HepG2 (cell line): Measurements from ENCODE around the gene MT4. TPM values are rescaled to one million over a fixed set of nuclear protein-coding genes. Genes with fewer than 3 reads are reported as not detected.

Experiments
- ATAC-seq: fragments of 200-7000 bp; cut with Tn5 transposase; 3 replicates; pipeline ENCODE4 v1.9.1; 2020; ENCODE audit warnings: mild to moderate bottlenecking, moderate library complexity
- BruUV-seq: library from RNA; stranded (reverse); fragments of 400-500 nt; replicated peaks from 2 replicates; lab custom pipeline; 2021; lab: Mats Ljungman, UMichigan
- CTCF ChIA-PET: fragments of 300-600 bp; formaldehyde crosslinking; extraction: SDS; loops from one replicate; lab custom pipeline; 2021; ENCODE audit warnings: low total read pairs, inconsistent platforms, low intra/inter-chr PET ratio; lab: Yijun Ruan, JAX
- POLR2A ChIA-PET: fragments of 350-600 bp; sonication (Branson Sonifier 250); formaldehyde crosslinking; loops from one replicate; lab custom pipeline; 2020; ENCODE audit warnings: antibody characterized with exemption, inconsistent platforms; lab: Yijun Ruan, JAX
- DNase-seq: peaks from one replicate; pipeline ENCODE4 v3.0.0-alpha.2; 2015; ENCODE audit warnings: low spot score
- FAIRE-seq: peaks from 3 replicates; lab custom pipeline; 2011; peaks lifted over from hg19 to GRCh38; lab: Jason Lieb, UNC
- H2AFZ ChIP-seq: one replicate; pipeline ENCODE4 v1.6.1; 2011; ENCODE audit warnings: low read length, inconsistent platforms
- H3K27ac ChIP-seq: fragments of 300-600 bp; 3 replicates; pipeline ENCODE4 v1.8.0; 2011; ENCODE audit warnings: mixed run types, mild to moderate bottlenecking, mixed read lengths, low read length, inconsistent platforms; ENCODE audit not compliant: insufficient read depth; ENCODE audit errors: extremely low read length
- H3K27me3 ChIP-seq, 2 experiments: fragments of 200-600 bp in 1 of 2; 2 replicates in 1 of 2; 3 replicates in 1 of 2; pipeline versions ENCODE4 v1.6.0 to v1.8.0; 2011; ENCODE audit warnings: low read length in 2 of 2, mild to moderate bottlenecking in 2 of 2, moderate library complexity in 2 of 2, inconsistent platforms in 1 of 2; ENCODE audit not compliant: insufficient read depth in 2 of 2, control insufficient read depth in 1 of 2
- H3K36me3 ChIP-seq, 2 experiments: fragments of 200-600 bp in 1 of 2; replicated peaks in 1 of 2; 2 replicates in 1 of 2; 3 replicates in 1 of 2; pipeline versions ENCODE4 v1.5.1 to v1.8.0; 2011; ENCODE audit warnings: low read length in 2 of 2, inconsistent platforms in 1 of 2; ENCODE audit not compliant: insufficient read depth in 2 of 2, control insufficient read depth in 1 of 2
- H3K4me1 ChIP-seq: 2 replicates; pipeline ENCODE4 v1.5.1; 2012; ENCODE audit warnings: low read length, inconsistent platforms; ENCODE audit not compliant: insufficient read depth
- H3K4me2 ChIP-seq: 2 replicates; pipeline ENCODE4 v1.6.0; 2011; ENCODE audit warnings: low read depth, low read length, inconsistent platforms
- H3K4me3 ChIP-seq, 3 experiments: fragments of 200-600 bp in 1 of 3; sonication (generic), shearing (Covaris generic) in 1 of 3; replicated peaks in 1 of 3; 2 replicates each; pipeline ENCODE4 v1.5.1; 2011 to 2016; ENCODE audit warnings: low read length in 3 of 3, inconsistent platforms in 2 of 3, low read depth in 2 of 3, mild to moderate bottlenecking in 2 of 3, control low read depth in 1 of 3, mixed read lengths in 1 of 3; ENCODE audit not compliant: insufficient read depth in 1 of 3
- H3K79me2 ChIP-seq: one replicate; pipeline ENCODE4 v1.6.1; 2011; ENCODE audit warnings: low read length, inconsistent platforms; ENCODE audit not compliant: insufficient read depth
- H3K9ac ChIP-seq: 2 replicates; pipeline ENCODE4 v1.6.0; 2011; ENCODE audit warnings: mild to moderate bottlenecking, low read depth, low read length, inconsistent platforms; ENCODE audit not compliant: insufficient read depth
- H3K9me3 ChIP-seq: 2 replicates; pipeline ENCODE4 v1.5.1; 2012; ENCODE audit warnings: mild to moderate bottlenecking, low read length
- H4K20me1 ChIP-seq: 2 replicates; pipeline ENCODE4 v1.6.0; 2011; ENCODE audit warnings: inconsistent platforms, mild to moderate bottlenecking, low read length, moderate library complexity; ENCODE audit not compliant: insufficient read depth
- HOXD1 ChIP-seq: sonication (generic); formaldehyde crosslinking; IDR thresholded peaks from 2 replicates; pipeline ENCODE4 v1.5.0; 2020; ENCODE audit warnings: missing genetic modification reagents
- NFIC ChIP-seq: IDR thresholded peaks from 2 replicates; pipeline ENCODE4 v1.6.1; 2012; ENCODE audit warnings: mild to moderate bottlenecking, low read length, inconsistent platforms
- ONECUT2 ChIP-seq: sonication (generic); formaldehyde crosslinking; IDR thresholded peaks from 2 replicates; pipeline ENCODE4 v1.4.0; 2020; ENCODE audit warnings: missing genetic modification reagents
- PTBP1 ChIP-seq: fragments of 200-400 bp; formaldehyde crosslinking; IDR thresholded peaks from 2 replicates; pipeline ENCODE4 v1.6.1; 2018; ENCODE audit warnings: low read length, low read depth; ENCODE audit not compliant: poor library complexity, severe bottlenecking
- THAP9 ChIP-seq: sonication (generic); formaldehyde crosslinking; IDR thresholded peaks from 2 replicates; pipeline ENCODE4; 2020; ENCODE audit warnings: missing genetic modification reagents, mild to moderate bottlenecking, borderline replicate concordance
- ZEB1 ChIP-seq: IDR thresholded peaks from 2 replicates; pipeline ENCODE4 v1.6.1; 2012; ENCODE audit warnings: mild to moderate bottlenecking, low read depth, inconsistent platforms; ENCODE audit not compliant: insufficient replicate concordance
- ZFP36L2 ChIP-seq: sonication (generic); formaldehyde crosslinking; IDR thresholded peaks from 2 replicates; pipeline ENCODE4 v1.4.0; 2020; ENCODE audit warnings: missing genetic modification reagents
- ZNF260 ChIP-seq: sonication (generic); formaldehyde crosslinking; IDR thresholded peaks from 2 replicates; pipeline ENCODE4 v1.4.0; 2020; ENCODE audit warnings: missing genetic modification reagents, low read depth, mild to moderate bottlenecking, borderline replicate concordance
- WGBS: methylation state at CpG from one replicate; pipeline ENCODE4 v1.1.6; 2017; ENCODE audit warnings: low lambda C conversion rate; 5-methylcytosine and 5-hydroxymethylcytosine counted together
- in situ Hi-C: cut with HindIII; loops from 2 replicates; pipeline ENCODE4 v1.10.0; 2017; ENCODE audit warnings: low pct_unique_long_range_greater_than_20kb; ENCODE audit not compliant: extremely low pct_ligation_motif_present
- intact Hi-C: fragments of 100-400 bp; cut with micrococcal nuclease; formaldehyde crosslinking; loops from one replicate; pipeline ENCODE4 v1.10.0; 2022; ENCODE audit not compliant: unreplicated experiment
- polyA plus RNA-seq, 8 experiments: library from polyadenylated mRNA; depleted of rRNA in 3 of 8; stranded (reverse) in 7 of 8; unstranded in 1 of 8; fragments of >200 nt; fragmentation: Illumina TruSeq in 4 of 8; extraction: Trizol in 4 of 8; gene quantifications; 2 replicates each; pipeline versions ENCODE4 v1.2.1 to v1.2.3, GENCODE V29; 2011 to 2016; ENCODE audit warnings: low read depth in 4 of 8, missing spikeins in 1 of 8, mixed read lengths in 1 of 8; ENCODE audit not compliant: insufficient read depth in 1 of 8
- total RNA-seq, 5 experiments: library from RNA; depleted of rRNA; stranded (reverse); fragments of >200 nt; fragmentation: Illumina TruSeq; extraction: Trizol; gene quantifications; 2 replicates each; pipeline ENCODE4 v1.2.3, GENCODE V29; 2016; ENCODE audit warnings: low read depth in 1 of 5
- TF ChIP-seq, protein P1 (sequence below): sonication (generic); formaldehyde crosslinking; IDR thresholded peaks from 2 replicates; pipeline ENCODE4 v1.9.0; 2021; ENCODE audit warnings: missing genetic modification reagents, borderline replicate concordance
- TF ChIP-seq, protein P2 (sequence below): sonication (generic); formaldehyde crosslinking; conservative IDR thresholded peaks from 2 replicates; pipeline ENCODE4 v1.4.0; 2020; ENCODE audit warnings: missing genetic modification reagents

The MT4 gene
- total and polyA plus RNA-seq, 2 of the 13 experiments (the other 11 are each of a cell fraction or from before 2014, with no cell fraction given) = not detected

GRCh38 chr16:56584276-56584675 lies 19.4 kb downstream of the MT4 start:
- peaks cover 6 to 45% of the 10 kb centered on the region in 2 experiments; a peak in 4 of 5 replicates for H3K27me3 ChIP-seq
- ATAC-seq (no peak), FAIRE-seq (no peak)
- H3K4me2 ChIP-seq = no peak overlapping the region
- no TSS peak for BruUV-seq
- no peak overlapping the region for H3K27ac ChIP-seq
- no peaks in the 10 kb centered on the region for H3K4me1 ChIP-seq
- H3K36me3 ChIP-seq = no peaks in the 10 kb centered on the region
- in situ Hi-C loops (no loop called here), intact Hi-C loops (no loop called here)
- ChIA-PET POLR2A (interaction anchor here (1.4 kb wide), 1 partner anchor 24 kb away, joined by 4 read pairs; the partner anchor contains the start of gene MT2A), CTCF (no interaction called here)
- 42% methylated on average over 11 of the region's 11 CpGs for WGBS
- H3K9ac ChIP-seq = no peak overlapping the region
- no peak for TF ChIP-seq ZEB1
- no peak for TF ChIP-seq THAP9 (CRISPR knock-in tag)
- no peak for TF ChIP-seq ZFP36L2 (CRISPR knock-in tag)
- no peak for TF ChIP-seq PTBP1
- TF ChIP-seq, protein P1, sequence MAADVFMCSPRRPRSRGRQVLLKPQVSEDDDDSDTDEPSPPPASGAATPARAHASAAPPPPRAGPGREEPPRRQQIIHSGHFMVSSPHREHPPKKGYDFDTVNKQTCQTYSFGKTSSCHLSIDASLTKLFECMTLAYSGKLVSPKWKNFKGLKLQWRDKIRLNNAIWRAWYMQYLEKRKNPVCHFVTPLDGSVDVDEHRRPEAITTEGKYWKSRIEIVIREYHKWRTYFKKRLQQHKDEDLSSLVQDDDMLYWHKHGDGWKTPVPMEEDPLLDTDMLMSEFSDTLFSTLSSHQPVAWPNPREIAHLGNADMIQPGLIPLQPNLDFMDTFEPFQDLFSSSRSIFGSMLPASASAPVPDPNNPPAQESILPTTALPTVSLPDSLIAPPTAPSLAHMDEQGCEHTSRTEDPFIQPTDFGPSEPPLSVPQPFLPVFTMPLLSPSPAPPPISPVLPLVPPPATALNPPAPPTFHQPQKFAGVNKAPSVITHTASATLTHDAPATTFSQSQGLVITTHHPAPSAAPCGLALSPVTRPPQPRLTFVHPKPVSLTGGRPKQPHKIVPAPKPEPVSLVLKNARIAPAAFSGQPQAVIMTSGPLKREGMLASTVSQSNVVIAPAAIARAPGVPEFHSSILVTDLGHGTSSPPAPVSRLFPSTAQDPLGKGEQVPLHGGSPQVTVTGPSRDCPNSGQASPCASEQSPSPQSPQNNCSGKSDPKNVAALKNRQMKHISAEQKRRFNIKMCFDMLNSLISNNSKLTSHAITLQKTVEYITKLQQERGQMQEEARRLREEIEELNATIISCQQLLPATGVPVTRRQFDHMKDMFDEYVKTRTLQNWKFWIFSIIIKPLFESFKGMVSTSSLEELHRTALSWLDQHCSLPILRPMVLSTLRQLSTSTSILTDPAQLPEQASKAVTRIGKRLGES (CRISPR knock-in tag) = no peak
- TF ChIP-seq, protein P2, sequence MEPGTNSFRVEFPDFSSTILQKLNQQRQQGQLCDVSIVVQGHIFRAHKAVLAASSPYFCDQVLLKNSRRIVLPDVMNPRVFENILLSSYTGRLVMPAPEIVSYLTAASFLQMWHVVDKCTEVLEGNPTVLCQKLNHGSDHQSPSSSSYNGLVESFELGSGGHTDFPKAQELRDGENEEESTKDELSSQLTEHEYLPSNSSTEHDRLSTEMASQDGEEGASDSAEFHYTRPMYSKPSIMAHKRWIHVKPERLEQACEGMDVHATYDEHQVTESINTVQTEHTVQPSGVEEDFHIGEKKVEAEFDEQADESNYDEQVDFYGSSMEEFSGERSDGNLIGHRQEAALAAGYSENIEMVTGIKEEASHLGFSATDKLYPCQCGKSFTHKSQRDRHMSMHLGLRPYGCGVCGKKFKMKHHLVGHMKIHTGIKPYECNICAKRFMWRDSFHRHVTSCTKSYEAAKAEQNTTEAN = no peak
- TF ChIP-seq NFIC = no peak
- no peak for TF ChIP-seq ZNF260 (CRISPR knock-in tag)
- TF ChIP-seq HOXD1 (CRISPR knock-in tag) = no peak
- TF ChIP-seq ONECUT2 = no peak
- TF ChIP-seq, all 625 proteins: peak for 0
- DNase-seq = no peak
- Histone ChIP-seq H3K4me3 (no peak overlapping the region), H4K20me1 (no peaks in the 10 kb centered on the region), H3K79me2 (no peaks in the 10 kb centered on the region), H2AFZ (no peak overlapping the region), H3K9me3 (no peaks in the 10 kb centered on the region)
